SK-N-SH (cell line): Measurements from ENCODE around the gene MALL. TPM values are rescaled to one million over a fixed set of nuclear protein-coding genes. Genes with fewer than 3 reads are reported as not detected.

Experiments used
- CTCF ChIA-PET: fragments of 300-600, 350-600 bp; formaldehyde crosslinking; extraction: SDS; loops from one replicate; lab custom pipeline; 2021; lab: Yijun Ruan, JAX
- POLR2A ChIA-PET: fragments of 350-600 bp; sonication (Branson Sonifier 250); formaldehyde crosslinking; extraction: SDS; loops from one replicate; lab custom pipeline; 2020; ENCODE audit warnings: antibody characterized with exemption, inconsistent platforms; lab: Yijun Ruan, JAX
- DNase-seq: peaks from one replicate; pipeline ENCODE4 v3.0.0; 2012
- H2AFZ ChIP-seq: fragments of 200-600 bp; sonication (generic); 2 replicates; pipeline ENCODE4 v1.8.1; 2016; ENCODE audit warnings: antibody characterized with exemption, mild to moderate bottlenecking, low read depth
- H3F3A ChIP-seq: fragments of 200-600 bp; sonication (generic); replicated peaks from 2 replicates; pipeline ENCODE3; 2016; ENCODE audit warnings: antibody characterized with exemption, mild to moderate bottlenecking; ENCODE audit not compliant: insufficient read depth
- H3K27ac ChIP-seq, 2 experiments: fragments of 200-500 bp in 1 of 2; fragments of 200-600 bp in 1 of 2; sonication (Bioruptor generic) in 1 of 2; sonication (generic), shearing (Covaris generic) in 1 of 2; 2 replicates each; pipeline versions ENCODE4 v1.5.1 to v1.6.1; 2014 to 2016; ENCODE audit warnings: low read depth in 2 of 2, inconsistent platforms in 1 of 2, low read length in 1 of 2, mild to moderate bottlenecking in 1 of 2, mixed read lengths in 1 of 2
- H3K27me3 ChIP-seq: fragments of 200-600 bp; sonication (generic), shearing (Covaris generic); 2 replicates; pipeline ENCODE4 v1.6.1; 2016; ENCODE audit warnings: mixed run types; ENCODE audit not compliant: insufficient read depth
- H3K36me3 ChIP-seq, 2 experiments: fragments of 200-500 bp in 1 of 2; fragments of 200-600 bp in 1 of 2; sonication (Bioruptor generic) in 1 of 2; sonication (generic) in 1 of 2; replicated peaks in 1 of 2; 2 replicates each; pipeline versions ENCODE3 to v1.5.1; 2014 to 2016; ENCODE audit warnings: low read length in 1 of 2, mild to moderate bottlenecking in 1 of 2; ENCODE audit not compliant: insufficient read depth in 2 of 2, control insufficient read depth in 1 of 2
- H3K4me1 ChIP-seq, 2 experiments: fragments of 200-500 bp in 1 of 2; fragments of 200-600 bp in 1 of 2; sonication (Bioruptor generic) in 1 of 2; sonication (generic), shearing (Covaris generic) in 1 of 2; 2 replicates each; pipeline versions ENCODE4 v1.5.1 to v1.6.1; 2014 to 2016; ENCODE audit warnings: low read depth in 1 of 2, low read length in 1 of 2, mixed run types in 1 of 2; ENCODE audit not compliant: insufficient read depth in 2 of 2, control insufficient read depth in 1 of 2
- H3K4me2 ChIP-seq: fragments of 200-600 bp; sonication (generic), shearing (Covaris generic); 2 replicates; pipeline ENCODE4 v1.6.1; 2017; ENCODE audit warnings: mixed run types
- H3K4me3 ChIP-seq, 2 experiments: fragments of 200-500 bp in 1 of 2; fragments of 200-600 bp in 1 of 2; sonication (Bioruptor generic) in 1 of 2; sonication (generic), shearing (Covaris generic) in 1 of 2; 2 replicates each; pipeline versions ENCODE4 v1.5.1 to v1.8.1; 2014 to 2016; ENCODE audit warnings: low read depth in 2 of 2, inconsistent platforms in 1 of 2, low read length in 1 of 2, mild to moderate bottlenecking in 1 of 2, mixed read lengths in 1 of 2, moderate library complexity in 1 of 2
- H3K79me2 ChIP-seq: fragments of 200-600 bp; sonication (generic); 2 replicates; pipeline ENCODE4 v1.8.1; 2017; ENCODE audit warnings: mild to moderate bottlenecking; ENCODE audit not compliant: insufficient read depth
- H3K9ac ChIP-seq: fragments of 200-600 bp; sonication (generic); 2 replicates; pipeline ENCODE4 v1.6.1; 2017; ENCODE audit warnings: mixed run types
- H3K9me2 ChIP-seq: fragments of 200-600 bp; sonication (generic); 2 replicates; pipeline ENCODE4 v1.6.1; 2017; ENCODE audit warnings: mixed run types
- H3K9me3 ChIP-seq: fragments of 200-600 bp; sonication (generic); 2 replicates; pipeline ENCODE4 v1.6.1; 2017; ENCODE audit warnings: mixed run types, mild to moderate bottlenecking, moderate library complexity
- H4K20me1 ChIP-seq: fragments of 200-600 bp; sonication (generic); 2 replicates; pipeline ENCODE4 v1.6.1; 2017; ENCODE audit warnings: mild to moderate bottlenecking, mixed run types; ENCODE audit not compliant: insufficient read depth
- CTCF ChIP-seq: fragments of 200-600 bp; sonication (generic); IDR thresholded peaks from 2 replicates; pipeline ENCODE4 v1.6.1; 2017; ENCODE audit warnings: antibody characterized with exemption, mild to moderate bottlenecking, moderate library complexity
- ELF1 ChIP-seq: IDR thresholded peaks from 2 replicates; pipeline ENCODE4 v1.4.0; 2012
- FOXJ3 ChIP-seq: sonication (generic); formaldehyde crosslinking; IDR thresholded peaks from 2 replicates; pipeline ENCODE4 v1.5.1; 2020; ENCODE audit warnings: mild to moderate bottlenecking, missing genetic modification reagents
- FOXM1 ChIP-seq: IDR thresholded peaks from 2 replicates; pipeline ENCODE4 v1.4.0; 2012; ENCODE audit warnings: low read depth, mild to moderate bottlenecking
- GABPA ChIP-seq: IDR thresholded peaks from 2 replicates; pipeline ENCODE4 v1.4.0; 2012; ENCODE audit warnings: low read depth, mild to moderate bottlenecking
- GATA2 ChIP-seq: sonication (generic); formaldehyde crosslinking; IDR thresholded peaks from 2 replicates; pipeline ENCODE4 v1.5.0; 2020; ENCODE audit warnings: mild to moderate bottlenecking, missing genetic modification reagents
- IRF3 ChIP-seq: fragments of 150-350 bp; IDR thresholded peaks from 2 replicates; pipeline ENCODE4 v1.6.1; 2016; ENCODE audit warnings: mild to moderate bottlenecking, low read depth, low read length
- MAX ChIP-seq: IDR thresholded peaks from 2 replicates; pipeline ENCODE4 v1.4.0; 2012; ENCODE audit warnings: low read depth
- MEF2A ChIP-seq: IDR thresholded peaks from 2 replicates; pipeline ENCODE4 v1.4.0; 2012; ENCODE audit warnings: low read depth, borderline replicate concordance
- NFIC ChIP-seq: IDR thresholded peaks from 2 replicates; pipeline ENCODE4 v1.4.0; 2012; ENCODE audit warnings: borderline replicate concordance
- POLR2AphosphoS5 ChIP-seq: IDR thresholded peaks from 2 replicates; pipeline ENCODE4 v1.6.1; 2012; ENCODE audit warnings: low read depth, low read length
- RCOR1 ChIP-seq: fragments of 150-350 bp; IDR thresholded peaks from 2 replicates; pipeline ENCODE4 v1.6.1; 2017; ENCODE audit warnings: antibody characterized with exemption, low read length
- REST ChIP-seq: IDR thresholded peaks from 2 replicates; pipeline ENCODE4 v1.6.1; 2012; ENCODE audit warnings: mild to moderate bottlenecking, low read depth, low read length, moderate library complexity
- RFX5 ChIP-seq: IDR thresholded peaks from 2 replicates; pipeline ENCODE4 v1.6.1; 2012; ENCODE audit warnings: mild to moderate bottlenecking, improper control_type of control experiment, low read length
- SMC3 ChIP-seq: IDR thresholded peaks from 2 replicates; pipeline ENCODE4 v1.6.1; 2012; ENCODE audit warnings: low read depth, low read length, improper control_type of control experiment
- TEAD4 ChIP-seq: IDR thresholded peaks from 2 replicates; pipeline ENCODE4 v1.4.0; 2012; ENCODE audit warnings: mild to moderate bottlenecking, borderline replicate concordance; ENCODE audit not compliant: insufficient read depth
- USF1 ChIP-seq: IDR thresholded peaks from 2 replicates; pipeline ENCODE4 v1.4.0; 2012; ENCODE audit warnings: low read depth, borderline replicate concordance
- ZBTB33 ChIP-seq: IDR thresholded peaks from 2 replicates; pipeline ENCODE4 v1.4.0; 2012; ENCODE audit warnings: low read depth, borderline replicate concordance
- WGBS: methylation state at CpG from one replicate; pipeline ENCODE4 v1.1.6; 2017; ENCODE audit warnings: low lambda C conversion rate; 5-methylcytosine and 5-hydroxymethylcytosine counted together
- polyA plus RNA-seq, 3 experiments: library from polyadenylated mRNA; depleted of rRNA; stranded (reverse); fragments of >200 nt; gene quantifications; 2 replicates each; pipeline ENCODE4 v1.2.3, GENCODE V29; 2012

Gene MALL
- polyA plus RNA-seq, 1 of the 3 experiments (the other 2 are of a cell fraction), result 5.2 TPM

- no peak overlapping the region for H3K27ac ChIP-seq
- H3F3A ChIP-seq, result peaks cover 4% of the 10 kb centered on the region
- ChIA-PET CTCF (interaction anchor here (1.0 to 1.1 kb wide), 2 partner anchors 11 to 26 kb away, joined by 3 read pairs; no protein-coding TSS in a partner anchor), POLR2A (no interaction called here)
- no peak overlapping the region for H3K4me2 ChIP-seq
- TF ChIP-seq REST, result no peak
- no peak for TF ChIP-seq GATA2 (CRISPR knock-in tag)
- no peak for TF ChIP-seq CTCF
- no peak for TF ChIP-seq RFX5
- TF ChIP-seq TEAD4, result no peak
- TF ChIP-seq ELF1, result no peak
- no peak for TF ChIP-seq MEF2A
- no peak for TF ChIP-seq RCOR1
- no peak for TF ChIP-seq ZBTB33
- no peak for TF ChIP-seq USF1
- no peak for TF ChIP-seq GABPA
- TF ChIP-seq SMC3, result no peak
- no peak for TF ChIP-seq FOXM1
- no peak for TF ChIP-seq NFIC
- no peak for TF ChIP-seq FOXJ3 (CRISPR knock-in tag)
- no peak for TF ChIP-seq POLR2AphosphoS5
- no peak for TF ChIP-seq IRF3
- no peak for TF ChIP-seq MAX
- no peak overlapping the region for H3K4me3 ChIP-seq
- no peak overlapping the region for H2AFZ ChIP-seq
- 61% methylated on average over 2 of the region's 2 CpGs for WGBS
- H3K27me3 ChIP-seq, result no peaks in the 10 kb centered on the region
- no peaks in the 10 kb centered on the region for H3K9me2 ChIP-seq
- no peak overlapping the region for H3K9ac ChIP-seq
- no peak for DNase-seq
- H3K79me2 ChIP-seq, result no peaks in the 10 kb centered on the region
- no peaks in the 10 kb centered on the region for H3K4me1 ChIP-seq
- no peaks in the 10 kb centered on the region for H4K20me1 ChIP-seq
- H3K9me3 ChIP-seq, result peaks cover 15% of the 10 kb centered on the region; the same call in 1 of the 2 replicates
- H3K36me3 ChIP-seq, result peaks cover 0 to 28% of the 10 kb centered on the region in 2 experiments
Observed at GRCh38 chr2:110131166-110131565, 15.5 kb upstream of the MALL start.
